ENCODE data around the gene MBNL1. TPM values are rescaled to one million over a fixed set of nuclear protein-coding genes. Genes with fewer than 3 reads are reported as not detected.

MBNL1 gene
- total and polyA plus RNA-seq, 2 of the 13 experiments (the other 11 are each of a cell fraction or from before 2014, with no cell fraction given), result 27.1 to 55.4 TPM

- no peak for TF ChIP-seq ZNF329 (CRISPR knock-in tag; IDR thresholded peaks at IDR 0.05; ENCODE audit: low read depth)
- TF ChIP-seq POLR2AphosphoS2 (IDR thresholded peaks at IDR 0.05; ENCODE audit: low read depth, low read length), result no peak
- no peak for TF ChIP-seq NFIB (CRISPR knock-in tag; IDR thresholded peaks at IDR 0.05; ENCODE audit: borderline replicate concordance)
- no peak for TF ChIP-seq PHF20 (CRISPR knock-in tag; IDR thresholded peaks at IDR 0.05)
Observed at GRCh38 chr3:152385761-152386160, 117.0 kb downstream of the MBNL1 start (continued).

- no TSS peak for BruUV-seq (replicated peaks)
- no peak for ATAC-seq
Observed at GRCh38 chr3:152386208-152386607, 117.5 kb downstream of the MBNL1 start.

More at GRCh38 chr3:152386208-152386607, 117.5 kb downstream of the MBNL1 start:
- in situ Hi-C loops (cut with HindIII; ENCODE audit: extremely low pct_ligation_motif_present, low pct_unique_long_range_greater_than_20kb), result no loop called here
- ChIA-PET CTCF (ENCODE audit: low intra/inter-chr PET ratio, low total read pairs) (no interaction called here), POLR2A (no interaction called here)
- DNase-seq (ENCODE audit: low spot score) (no peak), FAIRE-seq (no peak)
- Histone ChIP-seq H3K4me2 (ENCODE audit: low read depth, low read length) (no peak overlapping the region), H3K27me3 (ENCODE audit: control insufficient read depth in 1 of 2, insufficient read depth in 2 of 2, low read length in 2 of 2) (no peaks in the 10 kb centered on the region), H3K36me3 (replicated peaks in 1 of 2; ENCODE audit: control insufficient read depth in 1 of 2, insufficient read depth in 2 of 2, low read length in 2 of 2) (no peaks in the 10 kb centered on the region), H3K4me3 (replicated peaks in 1 of 3; ENCODE audit: insufficient read depth in 1 of 3, low read depth in 2 of 3, low read length in 3 of 3) (no peak overlapping the region; a peak in 1 of 6 replicates), H3K4me1 (ENCODE audit: insufficient read depth, low read length) (peaks cover 63% of the 10 kb centered on the region), H3K27ac (ENCODE audit: extremely low read length, insufficient read depth, low read length) (peak overlapping the region; percentile 59), H3K9ac (ENCODE audit: insufficient read depth, low read depth, low read length) (no peak overlapping the region), H2AFZ (ENCODE audit: low read length) (no peak overlapping the region), H3K9me3 (ENCODE audit: low read length) (no peaks in the 10 kb centered on the region), H3K79me2 (ENCODE audit: insufficient read depth, low read length) (peaks cover 50% of the 10 kb centered on the region), H4K20me1 (ENCODE audit: insufficient read depth, low read length) (no peaks in the 10 kb centered on the region)
- intact Hi-C loops (cut with micrococcal nuclease; ENCODE audit: unreplicated experiment), result no loop called here
- no peak for TF ChIP-seq ZNF530 (CRISPR knock-in tag; IDR thresholded peaks at IDR 0.05; ENCODE audit: low read depth)
- no peak for TF ChIP-seq MAF1 (CRISPR knock-in tag; IDR thresholded peaks at IDR 0.05; ENCODE audit: borderline replicate concordance)
- TF ChIP-seq SNAPC2 (CRISPR knock-in tag; IDR thresholded peaks at IDR 0.05), result no peak
- TF ChIP-seq ZNF460 (CRISPR knock-in tag; IDR thresholded peaks at IDR 0.05; ENCODE audit: borderline replicate concordance), result no peak
- TF ChIP-seq CREB1 (IDR thresholded peaks at IDR 0.05), result no peak
- 0 out of 2 replicates have a peak, but pooled peaks have one; percentile 23 for TF ChIP-seq CREB1 (CRISPR knock-in tag; IDR thresholded peaks at IDR 0.05)
- TF ChIP-seq ZMYM4 (CRISPR knock-in tag; IDR thresholded peaks at IDR 0.05), result no peak
- TF ChIP-seq EHMT2 (IDR thresholded peaks at IDR 0.05; ENCODE audit: borderline replicate concordance, low read depth, low read length), result 0 out of 2 replicates have a peak, but pooled peaks have one; percentile 31
- no peak for TF ChIP-seq RFX3 (CRISPR knock-in tag; IDR thresholded peaks at IDR 0.05)
- TF ChIP-seq HCFC1 (IDR thresholded peaks at IDR 0.05; ENCODE audit: low read depth, low read length), result no peak
- no peak for TF ChIP-seq THAP8 (CRISPR knock-in tag; IDR thresholded peaks at IDR 0.05; ENCODE audit: borderline replicate concordance)
- TF ChIP-seq NFYB (CRISPR knock-in tag; IDR thresholded peaks at IDR 0.05), result no peak
